SK-N-MC (cell line): ENCODE data around the gene DSCAM.

Experiments
- EZH2 ChIP-seq: fragments of 200-600 bp; sonication (generic); IDR thresholded peaks from one replicate; pipeline ENCODE4 v1.6.1; 2017; ENCODE audit warnings: antibody characterized with exemption
- FOXP2 ChIP-seq: optimal IDR thresholded peaks from 2 replicates; pipeline ENCODE3; 2011; ENCODE audit warnings: mild to moderate bottlenecking, moderate library complexity; ENCODE audit not compliant: insufficient read depth; ENCODE audit errors: extremely low read length, control extremely low read depth
- POLR2AphosphoS5 ChIP-seq: IDR thresholded peaks from 2 replicates; pipeline ENCODE4 v1.6.1; 2012; ENCODE audit warnings: mild to moderate bottlenecking, low read depth, low read length, borderline replicate concordance

- TF ChIP-seq EZH2 (no peak), POLR2AphosphoS5 (no peak), FOXP2 (no peak)
Observed at GRCh38 chr21:40299451-40299850, 547.5 kb downstream of the DSCAM start.
